ENCODE results near the gene SAMSN1. TPM values are rescaled to one million over a fixed set of nuclear protein-coding genes. Genes with fewer than 3 reads are reported as not detected.
"Not testable (repeated sequence)": the region's sequence is repeated elsewhere in the genome, so short reads cannot be mapped to it uniquely, and the experiment has no call there.

The SAMSN1 gene
- total RNA-seq, 2 experiments from 2014 or later = 58.9 to 126 TPM

- ATAC-seq (no peak), DNase-seq (no peak)
- Mint-ChIP-seq H3K4me3 (no peak overlapping the region), H3K36me3 (peaks cover 33% of the 10 kb centered on the region), H3K27ac (no peak overlapping the region), H3K27me3 (no peaks in the 10 kb centered on the region), H3K9me3 (ENCODE audit: low read depth) (peaks cover 14% of the 10 kb centered on the region), H3K4me1 (peaks cover 39% of the 10 kb centered on the region)
- CTCF ChIA-PET = no interaction called here
Observed at GRCh38 chr21:14557413-14557812, 11.3 kb upstream of the SAMSN1 start.

GRCh38 chr21:14554948-14555347 is 8.8 kb upstream of the SAMSN1 start:
- no peaks in the 10 kb centered on the region for H3K27me3 Mint-ChIP-seq
- H3K36me3 Mint-ChIP-seq = peaks cover 16% of the 10 kb centered on the region
- peaks cover 2% of the 10 kb centered on the region for H3K9me3 Mint-ChIP-seq (ENCODE audit: low read depth)
- ATAC-seq (peak; percentile 80), DNase-seq (peak; percentile 61)
- peaks cover 39% of the 10 kb centered on the region for H3K4me1 Mint-ChIP-seq
- H3K4me3 Mint-ChIP-seq = no peak overlapping the region
- H3K27ac Mint-ChIP-seq = peak overlapping the region; percentile 29
- CTCF ChIA-PET = no interaction called here

- Mint-ChIP-seq H3K27me3 (no peaks in the 10 kb centered on the region), H3K4me1 (peaks cover 52% of the 10 kb centered on the region), H3K27ac (no peak overlapping the region), H3K36me3 (peaks cover 14% of the 10 kb centered on the region), H3K4me3 (no peak overlapping the region), H3K9me3 (ENCODE audit: low read depth) (no peaks in the 10 kb centered on the region)
- CTCF ChIA-PET = no interaction called here
- ATAC-seq = no peak
- DNase-seq = no peak
Observed at GRCh38 chr21:14553422-14553821, 7.3 kb upstream of the SAMSN1 start.

- H3K27me3 Mint-ChIP-seq = no peaks in the 10 kb centered on the region
- ATAC-seq = no peak
- no peak for DNase-seq
- no peak overlapping the region for H3K27ac Mint-ChIP-seq
- CTCF ChIA-PET = interaction anchor here (1.0 kb wide), 1 partner anchor 186 kb away, joined by 3 read pairs; no protein-coding TSS in a partner anchor
- H3K9me3 Mint-ChIP-seq (ENCODE audit: low read depth) = no peaks in the 10 kb centered on the region
- peaks cover 64% of the 10 kb centered on the region for H3K4me1 Mint-ChIP-seq
- H3K36me3 Mint-ChIP-seq = peaks cover 14% of the 10 kb centered on the region
- no peak overlapping the region for H3K4me3 Mint-ChIP-seq
Observed at GRCh38 chr21:14551741-14552140, 5.6 kb upstream of the SAMSN1 start.

- ATAC-seq = no peak
- no peak for DNase-seq
- Mint-ChIP-seq H3K4me1 (peaks cover 55% of the 10 kb centered on the region), H3K27ac (peak overlapping the region; percentile 44), H3K9me3 (ENCODE audit: low read depth) (no peaks in the 10 kb centered on the region), H3K36me3 (peaks cover 16% of the 10 kb centered on the region), H3K4me3 (no peak overlapping the region), H3K27me3 (no peaks in the 10 kb centered on the region)
- CTCF ChIA-PET = interaction anchor here (0.7 to 1.4 kb wide), 3 partner anchors 18 to 53 kb away, joined by 3 to 4 read pairs (median 4); no protein-coding TSS in a partner anchor
Observed at GRCh38 chr21:14550135-14550534, 4.0 kb upstream of the SAMSN1 start.

GRCh38 chr21:14548779-14549178 is 2.7 kb upstream of the SAMSN1 start:
- no peak for DNase-seq
- no peak for ATAC-seq
- Mint-ChIP-seq H3K36me3 (peaks cover 20% of the 10 kb centered on the region), H3K4me1 (peaks cover 50% of the 10 kb centered on the region), H3K27me3 (no peaks in the 10 kb centered on the region), H3K9me3 (ENCODE audit: low read depth) (no peaks in the 10 kb centered on the region), H3K4me3 (peak overlapping the region; percentile 26), H3K27ac (peak overlapping the region; percentile 93)
- CTCF ChIA-PET = no interaction called here

GRCh38 chr21:14547834-14548513 is 1.9 kb upstream of the SAMSN1 start:
- Mint-ChIP-seq H3K36me3 (peaks cover 20% of the 10 kb centered on the region), H3K9me3 (ENCODE audit: low read depth) (no peaks in the 10 kb centered on the region), H3K4me1 (peaks cover 51% of the 10 kb centered on the region), H3K27ac (peak overlapping the region; percentile 93), H3K4me3 (peak overlapping the region; percentile 58), H3K27me3 (no peaks in the 10 kb centered on the region)
- CTCF ChIA-PET = no interaction called here
- DNase-seq (no peak), ATAC-seq (peak; percentile 18)

GRCh38 chr21:14546719-14547118 is 604 bp upstream of the SAMSN1 start:
- H3K27me3 Mint-ChIP-seq; H3K9me3 Mint-ChIP-seq (ENCODE audit: low read depth); CTCF ChIA-PET; H3K4me3 Mint-ChIP-seq; ATAC-seq; DNase-seq: not testable (repeated sequence)
- H3K27ac Mint-ChIP-seq = peak overlapping the region; percentile 24
- H3K4me1 Mint-ChIP-seq = peaks cover 60% of the 10 kb centered on the region
- H3K36me3 Mint-ChIP-seq = peaks cover 20% of the 10 kb centered on the region

GRCh38 chr21:14543983-14544382 is 2.1 kb downstream of the SAMSN1 start:
- ATAC-seq (no peak), DNase-seq (no peak)
- H3K36me3 Mint-ChIP-seq = peaks cover 34% of the 10 kb centered on the region
- peaks cover 3% of the 10 kb centered on the region for H3K9me3 Mint-ChIP-seq (ENCODE audit: low read depth)
- CTCF ChIA-PET = interaction anchor here (1.5 to 2.8 kb wide), 3 partner anchors 11 to 18 kb away, joined by 3 to 7 read pairs (median 5); no protein-coding TSS in a partner anchor
- H3K4me1 Mint-ChIP-seq = peaks cover 59% of the 10 kb centered on the region
- peak overlapping the region; percentile 88 for H3K4me3 Mint-ChIP-seq
- H3K27me3 Mint-ChIP-seq = no peaks in the 10 kb centered on the region
- H3K27ac Mint-ChIP-seq = peak overlapping the region; percentile 88

GRCh38 chr21:14542638-14543037 is 3.5 kb downstream of the SAMSN1 start:
- DNase-seq (no peak), ATAC-seq (peak; percentile 24)
- Mint-ChIP-seq H3K4me1 (peaks cover 59% of the 10 kb centered on the region), H3K27ac (peak overlapping the region; percentile 72), H3K4me3 (peak overlapping the region; percentile 62), H3K27me3 (no peaks in the 10 kb centered on the region), H3K36me3 (peaks cover 46% of the 10 kb centered on the region), H3K9me3 (ENCODE audit: low read depth) (peaks cover 3% of the 10 kb centered on the region)
- CTCF ChIA-PET = interaction anchor here (0.8 to 2.8 kb wide), 8 partner anchors 9 to 195 kb away, joined by 3 to 7 read pairs (median 3); no protein-coding TSS in a partner anchor

GRCh38 chr21:14541841-14542490 is 4.1 kb downstream of the SAMSN1 start:
- H3K4me1 Mint-ChIP-seq = peaks cover 56% of the 10 kb centered on the region
- peaks cover 5% of the 10 kb centered on the region for H3K9me3 Mint-ChIP-seq (ENCODE audit: low read depth)
- ATAC-seq = peak; percentile 38
- no peak for DNase-seq
- no peaks in the 10 kb centered on the region for H3K27me3 Mint-ChIP-seq
- H3K4me3 Mint-ChIP-seq = peak overlapping the region; percentile 91
- H3K36me3 Mint-ChIP-seq = peaks cover 52% of the 10 kb centered on the region
- H3K27ac Mint-ChIP-seq = peak overlapping the region; percentile 96
- CTCF ChIA-PET = interaction anchor here (0.8 to 2.8 kb wide), 7 partner anchors 9 to 196 kb away, joined by 3 to 7 read pairs (median 3); no protein-coding TSS in a partner anchor

GRCh38 chr21:14538483-14538882 is 7.6 kb downstream of the SAMSN1 start:
- H3K4me3 Mint-ChIP-seq = no peak overlapping the region
- peaks cover 77% of the 10 kb centered on the region for H3K4me1 Mint-ChIP-seq
- CTCF ChIA-PET = no interaction called here
- no peak for DNase-seq
- H3K27me3 Mint-ChIP-seq = no peaks in the 10 kb centered on the region
- no peak overlapping the region for H3K27ac Mint-ChIP-seq
- H3K36me3 Mint-ChIP-seq = peaks cover 73% of the 10 kb centered on the region
- no peak for ATAC-seq
- H3K9me3 Mint-ChIP-seq (ENCODE audit: low read depth) = peaks cover 12% of the 10 kb centered on the region

- Mint-ChIP-seq H3K36me3 (peaks cover 75% of the 10 kb centered on the region), H3K27me3 (no peaks in the 10 kb centered on the region), H3K4me3 (no peak overlapping the region), H3K9me3 (ENCODE audit: low read depth) (peaks cover 12% of the 10 kb centered on the region), H3K4me1 (peaks cover 78% of the 10 kb centered on the region), H3K27ac (peak overlapping the region; percentile 55)
- ATAC-seq (no peak), DNase-seq (no peak)
- CTCF ChIA-PET = no interaction called here
Observed at GRCh38 chr21:14536929-14537328, 9.2 kb downstream of the SAMSN1 start.

- CTCF ChIA-PET = interaction anchor here (1.1 kb wide), 1 partner anchor 52 kb away, joined by 3 read pairs; no protein-coding TSS in a partner anchor
- ATAC-seq (no peak), DNase-seq (no peak)
- peaks cover 12% of the 10 kb centered on the region for H3K9me3 Mint-ChIP-seq (ENCODE audit: low read depth)
- H3K4me1 Mint-ChIP-seq = peaks cover 76% of the 10 kb centered on the region
- H3K27me3 Mint-ChIP-seq = no peaks in the 10 kb centered on the region
- H3K27ac Mint-ChIP-seq = peak overlapping the region; percentile 100
- H3K4me3 Mint-ChIP-seq = peak overlapping the region; percentile 86
- H3K36me3 Mint-ChIP-seq = peaks cover 67% of the 10 kb centered on the region
Observed at GRCh38 chr21:14535702-14536101, 10.4 kb downstream of the SAMSN1 start.
